HPDE6-E6E7 (cell line): ENCODE measurements around the gene KATNA1.

Source experiments
- DNase-seq: peaks from one replicate; pipeline ENCODE4 v3.0.0; 2011; ENCODE audit warnings: missing footprints; ENCODE audit errors: extremely low spot score

KATNA1 gene

GRCh38 chr6:149608381-149608982 is 40.0 kb downstream of the KATNA1 start:
- DNase-seq = no peak

- DNase-seq = no peak
These were observed 48.0 kb downstream of the KATNA1 start for GRCh38 chr6:149600508-149600907.

- no peak for DNase-seq
These were observed 55.1 kb downstream of the KATNA1 start for GRCh38 chr6:149593408-149593807.

- DNase-seq = no peak
These were observed 55.5 kb downstream of the KATNA1 start for GRCh38 chr6:149592983-149593382.

GRCh38 chr6:149586149-149586548 is 62.4 kb downstream of the KATNA1 start:
- no peak for DNase-seq

- DNase-seq = no peak
These were observed 67.2 kb downstream of the KATNA1 start for GRCh38 chr6:149581349-149581748.

GRCh38 chr6:149580880-149581279 is 67.6 kb downstream of the KATNA1 start:
- peak; percentile 75 for DNase-seq

GRCh38 chr6:149567945-149568585 is 80.4 kb downstream of the KATNA1 start:
- no peak for DNase-seq

- DNase-seq = no peak
These were observed 81.3 kb downstream of the KATNA1 start for GRCh38 chr6:149567194-149567586.

- DNase-seq = no peak
These were observed 81.9 kb downstream of the KATNA1 start for GRCh38 chr6:149566410-149567193.

- peak; percentile 95 for DNase-seq
These were observed 82.7 kb downstream of the KATNA1 start, which contains the start of gene GINM1 for GRCh38 chr6:149565527-149566409. Gene GINM1 (plus strand): TSS chr6:149566375. CDS start chr6:149566415, 40 bp downstream.

- no peak for DNase-seq
These were observed 84.6 kb downstream of the KATNA1 start for GRCh38 chr6:149563928-149564325.

GRCh38 chr6:149563203-149563927 is 85.1 kb downstream of the KATNA1 start:
- DNase-seq = peak; percentile 55

- no peak for DNase-seq
These were observed 87.8 kb downstream of the KATNA1 start for GRCh38 chr6:149560736-149561135.

- no peak for DNase-seq
These were observed 89.1 kb downstream of the KATNA1 start for GRCh38 chr6:149559389-149559788.

- no peak for DNase-seq
These were observed 90.5 kb downstream of the KATNA1 start for GRCh38 chr6:149558029-149558428.

- DNase-seq = no peak
These were observed 96.6 kb downstream of the KATNA1 start for GRCh38 chr6:149551920-149552319.

- DNase-seq = peak; percentile 80
These were observed 102.6 kb downstream of the KATNA1 start, which contains the start of gene PPIL4 for GRCh38 chr6:149545754-149546471. Gene PPIL4 (minus strand): TSS chr6:149546043. CDS start chr6:149546005, 38 bp downstream.

- DNase-seq = no peak
These were observed 103.2 kb downstream of the KATNA1 start for GRCh38 chr6:149545258-149545753.
